Activated CD4-positive, CD25-positive, alpha-beta regulatory T cell treated with anti-CD3 and anti-CD28 coated beads, Interleukin-2, amount 50 U/mL, for 16 hours (primary cell): ENCODE measurements around the gene ANO10.
"Not testable (repeated sequence)": the region's sequence is repeated elsewhere in the genome, so short reads cannot be mapped to it uniquely, and the experiment has no call there.

ENCODE experiments used
- DNase-seq: peaks from one replicate; pipeline ENCODE4 v3.0.0-alpha.2; 2020; ENCODE audit warnings: low read depth, low spot score

ANO10 gene

GRCh38 chr3:43521941-43522340, 99.9 kb downstream of the ANO10 start:
- no peak for DNase-seq

- DNase-seq: not testable (repeated sequence)
Observed at GRCh38 chr3:43518515-43518914, 103.3 kb downstream of the ANO10 start.

GRCh38 chr3:43515970-43516635, 105.7 kb downstream of the ANO10 start:
- no peak for DNase-seq

- no peak for DNase-seq
Observed at GRCh38 chr3:43515208-43515917, 106.4 kb downstream of the ANO10 start.

GRCh38 chr3:43512754-43513404, 108.9 kb downstream of the ANO10 start:
- DNase-seq: no peak

- DNase-seq: no peak
Observed at GRCh38 chr3:43506644-43507043, 115.2 kb downstream of the ANO10 start.

- DNase-seq: no peak
Observed at GRCh38 chr3:43505351-43505750, 116.5 kb downstream of the ANO10 start.

GRCh38 chr3:43503067-43503728, 118.6 kb downstream of the ANO10 start:
- DNase-seq: no peak

GRCh38 chr3:43499256-43499655, 122.6 kb downstream of the ANO10 start:
- no peak for DNase-seq

GRCh38 chr3:43497905-43498365, 123.9 kb downstream of the ANO10 start:
- no peak for DNase-seq

- no peak for DNase-seq
Observed at GRCh38 chr3:43497422-43497821, 124.4 kb downstream of the ANO10 start.

- DNase-seq: no peak
Observed at GRCh38 chr3:43496740-43497375, 125.0 kb downstream of the ANO10 start.

GRCh38 chr3:43492932-43493331, 128.9 kb downstream of the ANO10 start:
- DNase-seq: not testable (repeated sequence)

GRCh38 chr3:43491807-43492206, 130.0 kb downstream of the ANO10 start:
- DNase-seq: not testable (repeated sequence)

- DNase-seq: no peak
Observed at GRCh38 chr3:43490640-43491185, 131.1 kb downstream of the ANO10 start.

GRCh38 chr3:43489930-43490329, 131.9 kb downstream of the ANO10 start:
- DNase-seq: no peak

- no peak for DNase-seq
Observed at GRCh38 chr3:43485931-43486330, 135.9 kb downstream of the ANO10 start.

GRCh38 chr3:43484926-43485488, 136.8 kb downstream of the ANO10 start:
- DNase-seq: no peak

GRCh38 chr3:43481375-43481774, 140.4 kb downstream of the ANO10 start:
- DNase-seq: no peak

GRCh38 chr3:43478839-43479238, 143.0 kb downstream of the ANO10 start:
- not testable (repeated sequence) for DNase-seq
